Trophoblast cell (in vitro differentiated cells and primary cell): ENCODE data around the gene PPFIA2.

Source experiments
- DNase-seq, 2 donors: peaks; one replicate each; pipeline ENCODE4 v3.0.0-alpha.2; 2016
- H2AFZ ChIP-seq: 2 replicates; pipeline ENCODE4 v1.6.1; 2013; ENCODE audit warnings: low read length, moderate library complexity, mild to moderate bottlenecking; ENCODE audit not compliant: insufficient read depth, poor library complexity
- H2AK5ac ChIP-seq: 2 replicates; pipeline ENCODE4 v1.6.1; 2013; ENCODE audit warnings: mild to moderate bottlenecking, low read length
- H2BK120ac ChIP-seq: 2 replicates; pipeline ENCODE4 v1.6.1; 2013; ENCODE audit warnings: low read length, mild to moderate bottlenecking, moderate library complexity; ENCODE audit not compliant: insufficient read depth, poor library complexity
- H2BK12ac ChIP-seq: 2 replicates; pipeline ENCODE4 v1.6.1; 2013; ENCODE audit warnings: mild to moderate bottlenecking, low read length, moderate library complexity
- H2BK5ac ChIP-seq: 2 replicates; pipeline ENCODE4 v1.6.1; 2013; ENCODE audit warnings: low read length, low read depth, moderate library complexity, mild to moderate bottlenecking; ENCODE audit not compliant: poor library complexity
- H3K14ac ChIP-seq: 2 replicates; pipeline ENCODE4 v1.6.1; 2013; ENCODE audit warnings: mild to moderate bottlenecking, low read length
- H3K18ac ChIP-seq: 2 replicates; pipeline ENCODE4 v1.6.1; 2013; ENCODE audit warnings: mild to moderate bottlenecking, low read length
- H3K23ac ChIP-seq: 2 replicates; pipeline ENCODE4 v1.6.1; 2013; ENCODE audit warnings: low read length
- H3K27ac ChIP-seq: 2 replicates; pipeline ENCODE4 v1.5.1; 2013; ENCODE audit warnings: low read depth, mild to moderate bottlenecking, inconsistent platforms, low read length, moderate library complexity
- H3K27me3 ChIP-seq: 2 replicates; pipeline ENCODE4 v1.6.1; 2013; ENCODE audit warnings: inconsistent platforms, mild to moderate bottlenecking, low read length, moderate library complexity; ENCODE audit not compliant: insufficient read depth
- H3K36me3 ChIP-seq, 2 experiments: 1 replicate in 1 of 2; 2 replicates in 1 of 2; pipeline ENCODE4 v1.6.1; 2013; ENCODE audit warnings: low read length in 2 of 2, mild to moderate bottlenecking in 2 of 2, moderate library complexity in 1 of 2; ENCODE audit not compliant: insufficient read depth in 2 of 2, control insufficient read depth in 1 of 2
- H3K4ac ChIP-seq: 2 replicates; pipeline ENCODE4 v1.6.1; 2013; ENCODE audit warnings: low read depth, mild to moderate bottlenecking, low read length, moderate library complexity
- H3K4me1 ChIP-seq, 2 experiments: 1 replicate in 1 of 2; 2 replicates in 1 of 2; pipeline ENCODE4 v1.6.1; 2013; ENCODE audit warnings: low read length in 2 of 2, mild to moderate bottlenecking in 2 of 2, moderate library complexity in 1 of 2; ENCODE audit not compliant: insufficient read depth in 2 of 2, control insufficient read depth in 1 of 2
- H3K4me2 ChIP-seq: 2 replicates; pipeline ENCODE4 v1.6.1; 2013; ENCODE audit warnings: inconsistent platforms, mild to moderate bottlenecking, low read length, moderate library complexity
- H3K4me3 ChIP-seq: 2 replicates; pipeline ENCODE4 v1.5.1; 2013; ENCODE audit warnings: mild to moderate bottlenecking, low read depth, low read length, inconsistent platforms
- H3K79me1 ChIP-seq: one replicate; pipeline ENCODE4 v1.6.1; 2013; ENCODE audit warnings: low read length
- H3K79me2 ChIP-seq: 2 replicates; pipeline ENCODE4 v1.6.1; 2013; ENCODE audit warnings: low read length, mild to moderate bottlenecking; ENCODE audit not compliant: control insufficient read depth, insufficient read depth, poor library complexity
- H3K9ac ChIP-seq: 2 replicates; pipeline ENCODE4 v1.6.1; 2013; ENCODE audit warnings: mild to moderate bottlenecking, low read length
- H3K9me3 ChIP-seq: 2 replicates; pipeline ENCODE4 v1.6.1; 2013; ENCODE audit warnings: low read depth, mild to moderate bottlenecking, control low read depth, inconsistent platforms, low read length; ENCODE audit not compliant: insufficient read depth
- H4K12ac ChIP-seq: 2 replicates; pipeline ENCODE4 v1.6.1; 2013; ENCODE audit warnings: low read depth, mild to moderate bottlenecking, low read length, moderate library complexity
- H4K8ac ChIP-seq: 2 replicates; pipeline ENCODE4 v1.6.1; 2013; ENCODE audit warnings: low read depth, mild to moderate bottlenecking, low read length, moderate library complexity
- H4K91ac ChIP-seq: one replicate; pipeline ENCODE4 v1.6.1; 2013; ENCODE audit warnings: low read depth, mild to moderate bottlenecking, low read length, moderate library complexity
- WGBS: extraction: QIAGEN DNeasy Blood & Tissue Kit; methylation state at CpG from one replicate; pipeline ENCODE4 v1.1.7; 2013; ENCODE audit warnings: missing lambda C conversion rate; ENCODE audit not compliant: insufficient read length, insufficient coverage; ENCODE audit errors: extremely low coverage; 5-methylcytosine and 5-hydroxymethylcytosine counted together

PPFIA2 gene

DNA sequence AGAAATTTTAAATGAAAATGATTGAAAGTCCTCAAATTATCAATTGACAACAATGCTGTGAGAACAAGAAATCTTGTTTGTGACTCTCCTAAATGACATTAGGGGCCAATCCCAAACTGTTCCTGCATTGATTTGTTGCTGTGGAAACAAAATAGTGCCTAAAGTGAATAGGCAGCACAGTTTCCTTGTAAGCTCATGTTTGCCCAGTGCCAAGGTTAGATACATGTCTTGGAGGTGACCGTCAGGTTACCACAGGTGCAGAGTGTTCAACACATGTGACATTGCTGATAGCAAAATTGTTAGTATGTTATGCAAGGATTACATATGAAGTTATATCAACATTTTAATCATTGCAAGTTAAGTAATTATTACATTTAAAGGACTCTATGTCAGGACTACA is 388.7 kb downstream of the PPFIA2 start:
- Histone ChIP-seq H3K23ac (no peak overlapping the region), H3K27ac (no peak overlapping the region), H3K9ac (no peak overlapping the region), H4K91ac (no peak overlapping the region), H3K36me3 (no peaks in the 10 kb centered on the region), H2AK5ac (no peak overlapping the region), H3K4ac (no peak overlapping the region), H3K79me2 (no peaks in the 10 kb centered on the region), H3K27me3 (no peaks in the 10 kb centered on the region), H4K8ac (no peak overlapping the region), H3K4me2 (no peak overlapping the region), H2BK5ac (no peak overlapping the region), H4K12ac (no peak overlapping the region), H3K14ac (no peak overlapping the region), H3K79me1 (no peaks in the 10 kb centered on the region), H2BK12ac (no peak overlapping the region), H2AFZ (no peak overlapping the region), H2BK120ac (no peak overlapping the region), H3K18ac (no peak overlapping the region), H3K9me3 (no peaks in the 10 kb centered on the region), H3K4me3 (no peak overlapping the region), H3K4me1 (no peaks in the 10 kb centered on the region)
- DNase-seq: no peak
- no CpG with 5 or more reads among the region's 1 CpG for WGBS

DNA sequence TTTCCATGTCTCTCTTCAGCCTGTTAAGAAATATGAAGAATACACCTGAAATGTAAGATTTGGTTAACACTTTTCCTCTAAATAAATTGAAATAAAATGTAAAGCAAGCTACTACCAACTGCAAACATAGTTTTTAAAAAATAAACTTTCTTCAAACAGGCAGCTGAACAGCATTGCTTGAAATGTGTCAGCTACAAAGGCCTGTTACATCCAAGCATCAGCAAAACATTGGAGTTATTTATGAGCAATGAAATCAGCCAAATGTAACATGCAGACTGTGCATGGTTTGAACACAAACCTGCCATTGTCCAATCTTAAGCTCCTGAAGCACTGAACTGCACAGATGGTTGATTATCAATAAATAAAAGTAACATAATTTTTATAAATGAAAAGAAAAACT is 390.0 kb downstream of the PPFIA2 start:
- Histone ChIP-seq H3K36me3 (no peaks in the 10 kb centered on the region), H3K4me1 (no peaks in the 10 kb centered on the region), H2BK120ac (no peak overlapping the region), H3K4me2 (no peak overlapping the region), H3K9ac (no peak overlapping the region), H4K12ac (no peak overlapping the region), H2BK12ac (no peak overlapping the region), H3K79me1 (no peaks in the 10 kb centered on the region), H3K79me2 (no peaks in the 10 kb centered on the region), H3K27ac (no peak overlapping the region), H3K23ac (no peak overlapping the region), H3K27me3 (no peaks in the 10 kb centered on the region), H4K91ac (no peak overlapping the region), H3K9me3 (no peaks in the 10 kb centered on the region), H2BK5ac (no peak overlapping the region), H2AFZ (no peak overlapping the region), H3K4me3 (no peak overlapping the region), H3K14ac (no peak overlapping the region), H4K8ac (no peak overlapping the region), H3K4ac (no peak overlapping the region), H3K18ac (no peak overlapping the region), H2AK5ac (no peak overlapping the region)
- DNase-seq: no peak

DNA sequence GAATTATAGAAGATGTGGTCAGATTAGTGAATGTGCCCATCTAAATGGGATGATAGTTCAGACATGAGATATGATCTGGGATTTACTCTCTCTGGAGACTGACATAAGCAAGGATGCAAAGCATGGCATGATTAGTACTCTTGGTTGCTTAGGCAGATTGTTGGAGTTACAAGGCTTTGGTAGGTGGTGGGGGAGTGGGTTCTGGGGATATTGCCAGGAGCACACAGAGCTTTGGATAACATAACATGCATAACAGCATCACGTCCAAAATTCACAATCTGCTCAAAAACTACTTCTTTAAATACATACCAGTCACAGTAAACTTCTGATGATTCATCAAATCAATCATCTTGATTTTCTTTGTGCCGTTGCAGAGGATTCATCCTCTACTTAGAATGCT is 393.9 kb downstream of the PPFIA2 start:
- Histone ChIP-seq H2BK120ac (no peak overlapping the region), H3K79me1 (no peaks in the 10 kb centered on the region), H3K23ac (no peak overlapping the region), H3K36me3 (no peaks in the 10 kb centered on the region), H3K4me1 (no peaks in the 10 kb centered on the region), H2BK12ac (no peak overlapping the region), H3K14ac (no peak overlapping the region), H2AK5ac (no peak overlapping the region), H2BK5ac (no peak overlapping the region), H3K4me2 (no peak overlapping the region), H2AFZ (no peak overlapping the region), H3K27ac (no peak overlapping the region), H3K4me3 (no peak overlapping the region), H4K91ac (no peak overlapping the region), H3K4ac (no peak overlapping the region), H3K27me3 (no peaks in the 10 kb centered on the region), H3K9ac (no peak overlapping the region), H3K79me2 (no peaks in the 10 kb centered on the region), H3K9me3 (no peaks in the 10 kb centered on the region), H3K18ac (no peak overlapping the region), H4K12ac (no peak overlapping the region), H4K8ac (no peak overlapping the region)
- no peak for DNase-seq
- WGBS: no CpG with 5 or more reads among the region's 2 CpGs

DNA sequence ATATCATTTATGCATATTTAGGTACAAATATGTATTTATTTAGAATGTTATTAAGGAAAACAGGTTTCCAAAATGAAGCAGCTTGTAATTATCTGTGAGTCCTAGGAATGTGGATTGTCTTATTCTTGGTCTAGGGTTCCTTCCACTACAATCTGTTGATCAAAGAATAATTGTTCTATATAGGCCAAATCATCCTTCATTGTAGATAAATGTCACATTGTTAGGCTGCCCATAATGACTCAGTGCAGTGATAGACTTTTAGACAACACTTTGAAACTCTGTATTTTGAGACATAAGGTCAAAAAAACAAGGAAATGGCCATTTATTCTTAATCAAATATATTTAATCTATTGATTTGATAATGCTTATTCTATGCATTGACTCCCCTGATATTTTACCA is 398.2 kb downstream of the PPFIA2 start:
- Histone ChIP-seq H3K27ac (no peak overlapping the region), H3K79me1 (no peaks in the 10 kb centered on the region), H2BK5ac (no peak overlapping the region), H3K4ac (no peak overlapping the region), H2AFZ (no peak overlapping the region), H4K91ac (no peak overlapping the region), H3K9ac (no peak overlapping the region), H2BK120ac (no peak overlapping the region), H3K14ac (no peak overlapping the region), H3K9me3 (no peaks in the 10 kb centered on the region), H2AK5ac (no peak overlapping the region), H3K18ac (no peak overlapping the region), H3K79me2 (no peaks in the 10 kb centered on the region), H3K27me3 (no peaks in the 10 kb centered on the region), H4K8ac (no peak overlapping the region), H3K4me1 (no peaks in the 10 kb centered on the region), H3K4me2 (no peak overlapping the region), H3K36me3 (no peaks in the 10 kb centered on the region), H3K23ac (no peak overlapping the region), H4K12ac (no peak overlapping the region), H2BK12ac (no peak overlapping the region), H3K4me3 (no peak overlapping the region)
- DNase-seq: no peak

DNA sequence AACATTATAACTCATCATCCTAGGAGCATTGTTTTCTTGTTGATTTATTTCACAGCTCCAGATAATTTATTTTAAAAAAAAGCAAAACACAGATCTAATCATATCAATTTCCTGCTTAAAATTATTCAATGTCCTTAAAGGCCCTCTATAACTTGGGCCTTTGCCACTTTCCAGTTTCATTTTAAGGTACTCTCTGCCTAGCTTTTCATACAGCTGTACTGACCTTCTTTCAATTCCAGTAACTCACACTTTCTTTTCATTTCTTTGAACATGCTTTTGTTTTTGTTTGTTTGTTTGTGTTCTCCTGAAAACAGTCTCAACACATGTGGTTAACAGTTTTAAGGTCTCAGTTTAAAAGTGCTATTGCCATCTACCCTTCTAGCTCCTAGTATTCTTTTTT is 399.4 kb downstream of the PPFIA2 start:
- Histone ChIP-seq H3K4me3 (no peak overlapping the region), H3K79me1 (no peaks in the 10 kb centered on the region), H2BK120ac (no peak overlapping the region), H3K4me2 (no peak overlapping the region), H2AK5ac (no peak overlapping the region), H2BK12ac (no peak overlapping the region), H3K27me3 (no peaks in the 10 kb centered on the region), H3K9me3 (no peaks in the 10 kb centered on the region), H3K14ac (no peak overlapping the region), H3K4ac (no peak overlapping the region), H3K9ac (no peak overlapping the region), H3K18ac (no peak overlapping the region), H2AFZ (no peak overlapping the region), H3K27ac (no peak overlapping the region), H3K23ac (no peak overlapping the region), H2BK5ac (no peak overlapping the region), H4K8ac (no peak overlapping the region), H3K36me3 (no peaks in the 10 kb centered on the region), H3K79me2 (no peaks in the 10 kb centered on the region), H3K4me1 (no peaks in the 10 kb centered on the region), H4K12ac (no peak overlapping the region), H4K91ac (no peak overlapping the region)
- DNase-seq: no peak
